ENCODE data around the gene SORCS2. TPM values are rescaled to one million over a fixed set of nuclear protein-coding genes. Genes with fewer than 3 reads are reported as not detected.

SORCS2 gene
- total RNA-seq, 4 donors from 2014 or later: 0.48 to 1.8 (median 0.68) TPM; not detected in 1

GRCh38 chr4:7714738-7715137 lies 522.4 kb downstream of the SORCS2 start:
- no peak overlapping the region for H3K27ac ChIP-seq
- H3K36me3 ChIP-seq: no peaks in the 10 kb centered on the region
- DNase-seq: no peak
- no peak overlapping the region for H3K4me3 ChIP-seq
- no peaks in the 10 kb centered on the region for H3K4me1 ChIP-seq
- 78% methylated on average over 1 of the region's 1 CpG; no CpG with 5 or more reads in 1 of the 2 donors for WGBS, 2 donors (ENCODE audit: low coverage in 1 of 2)
- intact Hi-C loops (cut with DNase I; ENCODE audit: low total_unique reads) (loop anchor here (5.0 kb wide), 1 partner anchor 582 kb away; no protein-coding TSS in a partner anchor), in situ Hi-C loops (cut with MboI; ENCODE audit: low pct_ligation_motif_present in 1 of 4, low pct_unique_long_range_greater_than_20kb in 1 of 4, low sequenced_read_pairs in 3 of 4) (loop anchor here in 2 of 4 donors (25.0 kb wide), 1 partner anchor 527 kb away; the partner anchor contains the start of gene SORCS2 (in 2 of the 2))
- TF ChIP-seq POLR2AphosphoS5 (IDR thresholded peaks at IDR 0.05) (no peak), CTCF (IDR thresholded peaks at IDR 0.05) (no peak), POLR2A (IDR thresholded peaks at IDR 0.05) (no peak), EP300 (IDR thresholded peaks at IDR 0.05; ENCODE audit: low read depth) (no peak)
- no peaks in the 10 kb centered on the region for H3K9me3 ChIP-seq
- H3K27me3 ChIP-seq: peaks cover 6% of the 10 kb centered on the region

GRCh38 chr4:7715271-7716009 lies 523.1 kb downstream of the SORCS2 start:
- in situ Hi-C loops (cut with MboI; ENCODE audit: low pct_ligation_motif_present in 1 of 4, low pct_unique_long_range_greater_than_20kb in 1 of 4, low sequenced_read_pairs in 3 of 4): loop anchor here in 2 of 4 donors (25.0 kb wide), 1 partner anchor 528 kb away; the partner anchor contains the start of gene SORCS2 (in 2 of the 2)
- 74% methylated on average over 11 of the region's 11 CpGs; no CpG with 5 or more reads in 1 of the 2 donors for WGBS, 2 donors (ENCODE audit: low coverage in 1 of 2)

GRCh38 chr4:7716010-7716721 lies 523.8 kb downstream of the SORCS2 start:
- no peaks in the 10 kb centered on the region for H3K36me3 ChIP-seq
- in situ Hi-C loops (cut with MboI; ENCODE audit: low pct_ligation_motif_present in 1 of 4, low pct_unique_long_range_greater_than_20kb in 1 of 4, low sequenced_read_pairs in 3 of 4): loop anchor here in 2 of 4 donors (25.0 kb wide), 1 partner anchor 529 kb away; the partner anchor contains the start of gene SORCS2 (in 2 of the 2)
- no peak for DNase-seq

More at GRCh38 chr4:7715271-7716009, 523.1 kb downstream of the SORCS2 start:
- Histone ChIP-seq H3K36me3 (no peaks in the 10 kb centered on the region), H3K4me3 (no peak overlapping the region), H3K9me3 (no peaks in the 10 kb centered on the region), H3K27me3 (peaks cover 6% of the 10 kb centered on the region), H3K4me1 (no peaks in the 10 kb centered on the region), H3K27ac (no peak overlapping the region)
- TF ChIP-seq CTCF (IDR thresholded peaks at IDR 0.05) (no peak), EP300 (IDR thresholded peaks at IDR 0.05; ENCODE audit: low read depth) (no peak), POLR2AphosphoS5 (IDR thresholded peaks at IDR 0.05) (no peak), POLR2A (IDR thresholded peaks at IDR 0.05) (no peak)
- intact Hi-C loops (cut with DNase I; ENCODE audit: low total_unique reads): no loop called here
- no peak for DNase-seq

More at GRCh38 chr4:7716010-7716721, 523.8 kb downstream of the SORCS2 start:
- no peaks in the 10 kb centered on the region for H3K9me3 ChIP-seq
- no peak overlapping the region for H3K27ac ChIP-seq
- intact Hi-C loops (cut with DNase I; ENCODE audit: low total_unique reads): no loop called here
- TF ChIP-seq POLR2A (IDR thresholded peaks at IDR 0.05) (no peak), CTCF (IDR thresholded peaks at IDR 0.05) (no peak), EP300 (IDR thresholded peaks at IDR 0.05; ENCODE audit: low read depth) (no peak), POLR2AphosphoS5 (IDR thresholded peaks at IDR 0.05) (no peak)
- H3K4me3 ChIP-seq: no peak overlapping the region
- peaks cover 6% of the 10 kb centered on the region for H3K27me3 ChIP-seq
- H3K4me1 ChIP-seq: no peaks in the 10 kb centered on the region
- WGBS, 2 donors (ENCODE audit: low coverage in 1 of 2): 68 to 85% methylated on average over 4 to 6 of the region's 6 CpGs
